ENCODE data around the gene SGIP1. TPM values are rescaled to one million over a fixed set of nuclear protein-coding genes. Genes with fewer than 3 reads are reported as not detected.

SGIP1 gene
- total and polyA plus RNA-seq, 7 donors = under 0.01 to 14.1 (median 7.3) TPM; not detected in 1

DNA sequence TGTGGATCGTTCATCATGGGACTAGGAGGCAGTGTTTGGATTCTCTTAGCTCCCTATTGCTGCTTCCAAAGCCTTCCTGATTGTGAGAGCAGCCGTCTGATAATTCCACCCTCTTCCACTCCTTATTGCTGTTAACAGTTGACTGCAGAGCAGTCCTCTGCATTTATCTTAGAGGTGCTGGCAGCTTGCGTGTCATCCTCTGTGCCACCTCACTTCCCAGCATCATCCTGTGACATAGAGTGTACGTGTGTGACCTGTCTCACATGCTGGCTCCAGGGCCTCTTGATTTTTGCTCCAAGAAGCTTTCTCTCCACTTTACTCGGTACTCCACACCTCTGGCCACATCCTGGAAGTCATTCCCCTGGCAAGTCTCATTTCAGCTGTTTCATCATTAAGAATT, 165.3 kb downstream of the SGIP1 start:
- Histone ChIP-seq H3K4me3 (no peak overlapping the region), H3K36me3 (no peaks in the 10 kb centered on the region), H3K27ac (no peak overlapping the region), H3K4me1 (no peaks in the 10 kb centered on the region), H3K9me3 (no peaks in the 10 kb centered on the region), H3K27me3 (no peaks in the 10 kb centered on the region)
- TF ChIP-seq EP300 (IDR thresholded peaks at IDR 0.05) (no peak), POLR2AphosphoS5 (IDR thresholded peaks at IDR 0.05) (no peak), POLR2A (IDR thresholded peaks at IDR 0.05) (no peak)
- TF ChIP-seq, protein P1, sequence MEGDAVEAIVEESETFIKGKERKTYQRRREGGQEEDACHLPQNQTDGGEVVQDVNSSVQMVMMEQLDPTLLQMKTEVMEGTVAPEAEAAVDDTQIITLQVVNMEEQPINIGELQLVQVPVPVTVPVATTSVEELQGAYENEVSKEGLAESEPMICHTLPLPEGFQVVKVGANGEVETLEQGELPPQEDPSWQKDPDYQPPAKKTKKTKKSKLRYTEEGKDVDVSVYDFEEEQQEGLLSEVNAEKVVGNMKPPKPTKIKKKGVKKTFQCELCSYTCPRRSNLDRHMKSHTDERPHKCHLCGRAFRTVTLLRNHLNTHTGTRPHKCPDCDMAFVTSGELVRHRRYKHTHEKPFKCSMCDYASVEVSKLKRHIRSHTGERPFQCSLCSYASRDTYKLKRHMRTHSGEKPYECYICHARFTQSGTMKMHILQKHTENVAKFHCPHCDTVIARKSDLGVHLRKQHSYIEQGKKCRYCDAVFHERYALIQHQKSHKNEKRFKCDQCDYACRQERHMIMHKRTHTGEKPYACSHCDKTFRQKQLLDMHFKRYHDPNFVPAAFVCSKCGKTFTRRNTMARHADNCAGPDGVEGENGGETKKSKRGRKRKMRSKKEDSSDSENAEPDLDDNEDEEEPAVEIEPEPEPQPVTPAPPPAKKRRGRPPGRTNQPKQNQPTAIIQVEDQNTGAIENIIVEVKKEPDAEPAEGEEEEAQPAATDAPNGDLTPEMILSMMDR (IDR thresholded peaks at IDR 0.05) = no peak
- intact Hi-C loops (cut with DNase I) = no loop called here
- DNase-seq = no peak
- WGBS, 2 donors = 83 to 88% methylated on average over 5 of the region's 5 CpGs

- no peaks in the 10 kb centered on the region for H3K9me3 ChIP-seq
- H3K36me3 ChIP-seq = no peaks in the 10 kb centered on the region
- H3K27me3 ChIP-seq = no peaks in the 10 kb centered on the region
- no peak overlapping the region for H3K27ac ChIP-seq
- no peak overlapping the region for H3K4me3 ChIP-seq
- 88 to 92% methylated on average over 4 of the region's 4 CpGs for WGBS, 2 donors
- intact Hi-C loops (cut with DNase I) = no loop called here
- no peak for DNase-seq
- TF ChIP-seq POLR2A (IDR thresholded peaks at IDR 0.05) (no peak), POLR2AphosphoS5 (IDR thresholded peaks at IDR 0.05) (no peak), EP300 (IDR thresholded peaks at IDR 0.05) (no peak)
- TF ChIP-seq, protein P1 (IDR thresholded peaks at IDR 0.05) = no peak
- no peaks in the 10 kb centered on the region for H3K4me1 ChIP-seq
These were observed 170.4 kb downstream of the SGIP1 start for GRCh38 chr1:66704177-66704875.

- Histone ChIP-seq H3K4me1 (no peaks in the 10 kb centered on the region), H3K9me3 (no peaks in the 10 kb centered on the region), H3K27me3 (no peaks in the 10 kb centered on the region), H3K27ac (no peak overlapping the region), H3K36me3 (no peaks in the 10 kb centered on the region), H3K4me3 (no peak overlapping the region)
- no peak for DNase-seq
- WGBS, 2 donors = 80 to 85% methylated on average over 5 of the region's 5 CpGs
- intact Hi-C loops (cut with DNase I) = no loop called here
- TF ChIP-seq, protein P1 (IDR thresholded peaks at IDR 0.05) = no peak
- TF ChIP-seq POLR2AphosphoS5 (IDR thresholded peaks at IDR 0.05) (no peak), POLR2A (IDR thresholded peaks at IDR 0.05) (no peak), EP300 (IDR thresholded peaks at IDR 0.05) (no peak)
These were observed 171.2 kb downstream of the SGIP1 start for GRCh38 chr1:66705110-66705509.

GRCh38 chr1:66711420-66711819, 177.5 kb downstream of the SGIP1 start:
- DNase-seq = no peak
- Histone ChIP-seq H3K27me3 (no peaks in the 10 kb centered on the region), H3K4me3 (no peak overlapping the region), H3K4me1 (no peaks in the 10 kb centered on the region), H3K36me3 (no peaks in the 10 kb centered on the region), H3K27ac (no peak overlapping the region), H3K9me3 (no peaks in the 10 kb centered on the region)
- no peak for TF ChIP-seq POLR2AphosphoS5 (IDR thresholded peaks at IDR 0.05)
- no peak for TF ChIP-seq POLR2A (IDR thresholded peaks at IDR 0.05)
- TF ChIP-seq, protein P1 (IDR thresholded peaks at IDR 0.05) = no peak
- TF ChIP-seq EP300 (IDR thresholded peaks at IDR 0.05) = no peak
- intact Hi-C loops (cut with DNase I) = no loop called here
- 16 to 27% methylated on average over 2 of the region's 2 CpGs for WGBS, 2 donors

DNA sequence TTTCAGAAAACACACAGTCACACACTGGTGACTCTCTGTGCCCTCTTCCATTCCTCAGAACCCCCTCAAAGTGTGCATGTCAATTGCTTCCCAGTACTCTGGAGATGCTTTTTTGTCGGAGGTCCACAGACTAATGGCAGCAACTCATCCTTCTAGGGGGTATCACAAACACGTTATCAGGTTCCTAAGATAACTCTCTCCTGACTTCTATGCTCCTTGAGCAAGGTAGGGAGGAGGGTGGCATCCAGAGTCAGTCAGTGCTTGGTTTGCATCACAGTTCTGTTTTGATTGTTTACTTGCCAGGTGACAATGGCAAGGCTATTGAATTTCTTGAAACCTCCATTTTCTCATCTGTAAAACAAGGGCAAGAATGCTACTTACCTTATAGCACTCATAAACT, 178.9 kb downstream of the SGIP1 start:
- Histone ChIP-seq H3K9me3 (no peaks in the 10 kb centered on the region), H3K4me1 (no peaks in the 10 kb centered on the region), H3K27ac (no peak overlapping the region), H3K27me3 (no peaks in the 10 kb centered on the region), H3K36me3 (no peaks in the 10 kb centered on the region), H3K4me3 (no peak overlapping the region)
- no peak for DNase-seq
- whole genome bisulfite sequencing, 2 donors = 58 to 80% methylated on average over 2 of the region's 2 CpGs
- intact Hi-C loops (cut with DNase I) = no loop called here
- no peak for TF ChIP-seq POLR2A (IDR thresholded peaks at IDR 0.05)
- TF ChIP-seq, protein P1 (IDR thresholded peaks at IDR 0.05) = no peak
- TF ChIP-seq EP300 (IDR thresholded peaks at IDR 0.05) = no peak
- no peak for TF ChIP-seq POLR2AphosphoS5 (IDR thresholded peaks at IDR 0.05)

All from sigmoid colon (tissue), 7 donors.